ENCODE data around the gene DICER1. TPM values are rescaled to one million over a fixed set of nuclear protein-coding genes. Genes with fewer than 3 reads are reported as not detected.

DICER1 gene
- total and polyA plus RNA-seq, 2 donors (not counting 3 experiments of a cell fraction or from before 2014, with no cell fraction given): 8.3 to 43.6 TPM

DNA sequence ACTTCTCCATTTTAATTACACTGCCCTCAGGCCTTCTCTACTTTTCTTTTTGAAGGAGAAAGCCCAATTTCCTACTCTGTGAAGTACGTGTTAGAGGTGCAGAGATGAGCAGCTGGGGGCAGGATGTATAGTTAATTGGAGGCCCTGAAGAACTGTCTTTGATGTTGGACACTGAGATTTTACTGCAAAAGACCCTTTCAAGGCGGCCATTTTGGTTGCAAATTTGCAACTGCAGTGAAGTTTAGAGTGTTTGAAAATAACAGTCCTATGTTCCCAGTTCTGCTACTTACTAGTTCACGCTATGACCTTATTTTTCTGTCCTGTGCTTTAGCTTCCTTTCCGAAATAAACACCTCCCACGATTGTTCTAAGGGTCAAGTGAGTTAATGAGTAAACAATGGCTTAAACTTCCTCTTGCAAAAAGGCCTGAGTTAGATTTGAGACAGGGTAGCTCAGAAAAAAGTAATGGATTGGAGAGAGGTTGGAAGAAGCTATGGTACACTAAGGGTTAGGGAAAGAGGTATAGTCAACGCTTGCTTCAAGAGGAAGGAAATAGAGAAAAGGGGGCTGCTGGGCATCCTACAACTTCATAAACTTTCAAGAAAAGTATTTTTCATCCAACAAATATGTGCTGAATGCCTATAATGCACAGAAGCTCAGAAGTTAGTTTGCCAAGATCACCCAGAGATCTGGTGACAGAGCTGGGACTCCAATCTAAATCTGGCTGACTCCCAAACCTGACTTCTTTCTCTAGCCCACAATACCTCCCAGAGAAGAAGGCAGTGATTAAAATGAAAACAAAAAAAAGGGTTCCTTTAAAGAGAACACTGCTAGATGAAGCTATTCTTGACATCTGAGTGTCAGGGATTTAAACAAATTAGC lies 26.4 kb upstream of the DICER1 start:
- dilution Hi-C loops (cut with MboI; ENCODE audit: extremely low pct_ligation_motif_present, low sequenced_read_pairs): no loop called here
- Histone ChIP-seq H3K27ac (ENCODE audit: insufficient read depth, low read depth, low read length) (peak overlapping the region; percentile 76), H3K79me2 (ENCODE audit: control insufficient read depth, insufficient read depth, low read length) (no peaks in the 10 kb centered on the region), H3K9ac (replicated peaks; ENCODE audit: extremely low read depth, insufficient read depth, low read length) (peak overlapping the region; percentile 7), H3K36me3 (ENCODE audit: control insufficient read depth in 2 of 2, extremely low read depth in 1 of 2, insufficient read depth in 2 of 2, low read length in 2 of 2) (no peaks in the 10 kb centered on the region), H3K4me1 (ENCODE audit: control insufficient read depth, extremely low read depth, insufficient read depth, low read length) (peaks cover 38% of the 10 kb centered on the region), H3K27me3 (ENCODE audit: control insufficient read depth in 2 of 2, insufficient read depth in 2 of 2, low read length in 2 of 2) (no peaks in the 10 kb centered on the region), H3K9me3 (replicated peaks; ENCODE audit: control insufficient read depth, insufficient read depth, low read length) (no peaks in the 10 kb centered on the region), H4K20me1 (replicated peaks; ENCODE audit: control insufficient read depth, extremely low read depth, insufficient read depth, low read length) (no peaks in the 10 kb centered on the region), H3K4me3 (replicated peaks in 1 of 3; ENCODE audit: insufficient read depth in 1 of 3, low read depth in 1 of 3, low read length in 3 of 3) (no peak overlapping the region), H2AFZ (ENCODE audit: low read depth, low read length) (peak overlapping the region; percentile 80), H3K4me2 (ENCODE audit: insufficient read depth, low read length) (peak overlapping the region; percentile 69), H3K9me1 (replicated peaks; ENCODE audit: control insufficient read depth, extremely low read depth, insufficient read depth, low read length) (no peaks in the 10 kb centered on the region)
- peak; percentile 90 for DNase-seq (ENCODE audit: low read depth, low spot score)
- TF ChIP-seq POLR2AphosphoS5 (IDR thresholded peaks at IDR 0.05; ENCODE audit: insufficient read depth, low read depth, low read length) (no peak), JUN (IDR thresholded peaks at IDR 0.05; ENCODE audit: borderline replicate concordance, insufficient read depth, insufficient read length, low read depth) (peak; percentile 32)
- peak; percentile 93 for FAIRE-seq
- CTCF ChIA-PET: interaction anchor here (1.0 to 3.1 kb wide), 12 partner anchors 9 to 243 kb away, joined by 3 to 19 read pairs (median 5); partner anchors contain the start of gene DICER1
- intact Hi-C loops (cut with micrococcal nuclease): loop anchor here (1.0 to 5.0 kb wide), 3 partner anchors 26 to 134 kb away; partner anchors contain the start of genes CLMN and DICER1
- BruUV-seq (replicated peaks): no TSS peak
- POLR2A ChIA-PET: interaction anchor here (0.7 to 0.8 kb wide), 2 partner anchors 65 to 67 kb away, joined by 3 read pairs; no protein-coding TSS in a partner anchor

DNA sequence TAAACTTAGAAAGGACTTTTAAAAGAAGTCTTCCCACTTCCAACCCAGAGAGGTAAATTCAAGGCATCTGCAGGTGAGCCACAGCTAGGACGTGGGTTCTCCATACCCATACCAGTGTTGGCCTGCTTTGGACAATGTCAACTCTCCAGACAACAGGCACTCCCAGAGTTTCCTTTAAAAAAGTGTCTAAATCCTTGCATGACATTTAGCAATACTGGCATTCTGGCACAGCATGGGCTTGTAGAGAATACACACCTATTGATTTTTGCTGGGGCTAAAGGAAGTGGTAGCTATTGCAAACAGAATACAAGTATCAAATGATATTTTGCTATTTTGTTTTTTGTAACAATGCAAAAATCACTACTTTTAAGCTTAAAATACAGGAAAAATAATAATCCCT lies 25.8 kb upstream of the DICER1 start:
- CTCF ChIA-PET: interaction anchor here (1.0 to 3.1 kb wide), 9 partner anchors 9 to 179 kb away, joined by 3 to 19 read pairs (median 5); partner anchors contain the start of gene DICER1
- intact Hi-C loops (cut with micrococcal nuclease): loop anchor here (1.0 to 5.0 kb wide), 2 partner anchors 26 to 134 kb away; partner anchors contain the start of genes CLMN and DICER1
- FAIRE-seq: no peak

More for the DNA sequence above, 25.8 kb upstream of the DICER1 start:
- Histone ChIP-seq H3K4me2 (ENCODE audit: insufficient read depth, low read length) (peak overlapping the region; percentile 69), H3K79me2 (ENCODE audit: control insufficient read depth, insufficient read depth, low read length) (no peaks in the 10 kb centered on the region), H3K27me3 (ENCODE audit: control insufficient read depth in 2 of 2, insufficient read depth in 2 of 2, low read length in 2 of 2) (no peaks in the 10 kb centered on the region), H3K9me1 (replicated peaks; ENCODE audit: control insufficient read depth, extremely low read depth, insufficient read depth, low read length) (no peaks in the 10 kb centered on the region), H3K4me1 (ENCODE audit: control insufficient read depth, extremely low read depth, insufficient read depth, low read length) (peaks cover 38% of the 10 kb centered on the region), H3K36me3 (ENCODE audit: control insufficient read depth in 2 of 2, extremely low read depth in 1 of 2, insufficient read depth in 2 of 2, low read length in 2 of 2) (no peaks in the 10 kb centered on the region), H3K27ac (ENCODE audit: insufficient read depth, low read depth, low read length) (peak overlapping the region; percentile 76), H3K4me3 (replicated peaks in 1 of 3; ENCODE audit: insufficient read depth in 1 of 3, low read depth in 1 of 3, low read length in 3 of 3) (no peak overlapping the region), H4K20me1 (replicated peaks; ENCODE audit: control insufficient read depth, extremely low read depth, insufficient read depth, low read length) (no peaks in the 10 kb centered on the region), H3K9ac (replicated peaks; ENCODE audit: extremely low read depth, insufficient read depth, low read length) (no peak overlapping the region), H2AFZ (ENCODE audit: low read depth, low read length) (peak overlapping the region; percentile 80), H3K9me3 (replicated peaks; ENCODE audit: control insufficient read depth, insufficient read depth, low read length) (no peaks in the 10 kb centered on the region)
- TF ChIP-seq POLR2A (IDR thresholded peaks at IDR 0.05; ENCODE audit: low read depth, low read length): no peak
- no peak for TF ChIP-seq MYC (IDR thresholded peaks at IDR 0.05; ENCODE audit: low read depth, low read length)
- TF ChIP-seq CTCF (IDR thresholded peaks at IDR 0.05; ENCODE audit: extremely low read depth in 1 of 2, insufficient read depth in 1 of 2, low read depth in 1 of 2, low read length in 2 of 2): no peak
- no peak for TF ChIP-seq FOS (IDR thresholded peaks at IDR 0.05; ENCODE audit: borderline replicate concordance, insufficient read depth, low read length)
- no peak for TF ChIP-seq JUN (IDR thresholded peaks at IDR 0.05; ENCODE audit: borderline replicate concordance, insufficient read depth, insufficient read length, low read depth)
- TF ChIP-seq POLR2AphosphoS5 (IDR thresholded peaks at IDR 0.05; ENCODE audit: insufficient read depth, low read depth, low read length): no peak
- TF ChIP-seq MAX (IDR thresholded peaks at IDR 0.05; ENCODE audit: insufficient read depth, insufficient read length): no peak
- TF ChIP-seq EZH2 (IDR thresholded peaks at IDR 0.05; ENCODE audit: borderline replicate concordance, low read depth, low read length, severe bottlenecking): no peak
- no peak for TF ChIP-seq GATA2 (IDR thresholded peaks at IDR 0.05; ENCODE audit: insufficient read depth, insufficient read length, low read depth, low read length)
- dilution Hi-C loops (cut with MboI; ENCODE audit: extremely low pct_ligation_motif_present, low sequenced_read_pairs): no loop called here
- POLR2A ChIA-PET: interaction anchor here (0.7 kb wide), 1 partner anchor 67 kb away, joined by 3 read pairs; no protein-coding TSS in a partner anchor
- BruUV-seq (replicated peaks): no TSS peak
- DNase-seq (ENCODE audit: low read depth, low spot score): no peak
